HG03095 (cell line): Measurements from ENCODE around the gene LGALS13.

Experiments used
- ATAC-seq: cut with Tn5 transposase; IDR thresholded peaks from one replicate; pipeline ENCODE4 v1.9.1; 2021; ENCODE audit warnings: moderate library complexity; ENCODE audit not compliant: unreplicated experiment

LGALS13 gene

GRCh38 chr19:39602224-39602623 lies at the start of gene LGALS13:
Gene LGALS13, plus strand, starts transcription at chr19:39602524. Its CDS starts 45 bp downstream, at chr19:39602569.
- no peak for ATAC-seq

- ATAC-seq: no peak
Observed at GRCh38 chr19:39553082-39553652, 49.2 kb upstream of the LGALS13 start.

GRCh38 chr19:39554701-39555311 lies 47.5 kb upstream of the LGALS13 start:
- ATAC-seq: no peak

- no peak for ATAC-seq
Observed at GRCh38 chr19:39555883-39556282, 46.4 kb upstream of the LGALS13 start.

- ATAC-seq: peak; percentile 60
Observed at GRCh38 chr19:39557811-39558623, 44.3 kb upstream of the LGALS13 start.

GRCh38 chr19:39558624-39559117 lies 43.7 kb upstream of the LGALS13 start:
- ATAC-seq: peak; percentile 22

- ATAC-seq: no peak
Observed at GRCh38 chr19:39563408-39563807, 38.9 kb upstream of the LGALS13 start.

- ATAC-seq: no peak
Observed at GRCh38 chr19:39566064-39566463, 36.3 kb upstream of the LGALS13 start.

GRCh38 chr19:39568604-39569003 lies 33.7 kb upstream of the LGALS13 start:
- ATAC-seq: no peak

GRCh38 chr19:39582442-39582841 lies 19.9 kb upstream of the LGALS13 start:
- no peak for ATAC-seq

GRCh38 chr19:39582891-39583625 lies 19.3 kb upstream of the LGALS13 start:
- no peak for ATAC-seq

- no peak for ATAC-seq
Observed at GRCh38 chr19:39587496-39587895, 14.8 kb upstream of the LGALS13 start.

- ATAC-seq: no peak
Observed at GRCh38 chr19:39588066-39588465, 14.3 kb upstream of the LGALS13 start.

GRCh38 chr19:39590265-39590664 lies 12.1 kb upstream of the LGALS13 start:
- ATAC-seq: no peak

GRCh38 chr19:39592381-39592780 lies 9.9 kb upstream of the LGALS13 start:
- ATAC-seq: no peak

GRCh38 chr19:39595950-39596349 lies 6.4 kb upstream of the LGALS13 start:
- ATAC-seq: no peak

- no peak for ATAC-seq
Observed at GRCh38 chr19:39596911-39597310, 5.4 kb upstream of the LGALS13 start.

- ATAC-seq: no peak
Observed at GRCh38 chr19:39599116-39599515, 3.2 kb upstream of the LGALS13 start.

- no peak for ATAC-seq
Observed at GRCh38 chr19:39603825-39604224, 1.5 kb downstream of the LGALS13 start.

GRCh38 chr19:39607021-39607420 lies 4.7 kb downstream of the LGALS13 start:
- ATAC-seq: no peak

GRCh38 chr19:39607561-39607960 lies 5.2 kb downstream of the LGALS13 start:
- no peak for ATAC-seq
